Stimulated activated CD8-positive, alpha-beta memory T cell treated with anti-CD3 and anti-CD28 coated beads, Interleukin-4, amount 100 ng/mL, for 1 hour (primary cell): Measurements from ENCODE around the gene GPR55.
"Not testable (repeated sequence)": the region's sequence is repeated elsewhere in the genome, so short reads cannot be mapped to it uniquely, and the experiment has no call there.

Source experiments
- DNase-seq, 2 donors: peaks; one replicate each; pipeline ENCODE4 v3.0.0-alpha.2; 2020; ENCODE audit warnings: low read depth in 2 of 2, low spot score in 1 of 2

The GPR55 gene

DNA sequence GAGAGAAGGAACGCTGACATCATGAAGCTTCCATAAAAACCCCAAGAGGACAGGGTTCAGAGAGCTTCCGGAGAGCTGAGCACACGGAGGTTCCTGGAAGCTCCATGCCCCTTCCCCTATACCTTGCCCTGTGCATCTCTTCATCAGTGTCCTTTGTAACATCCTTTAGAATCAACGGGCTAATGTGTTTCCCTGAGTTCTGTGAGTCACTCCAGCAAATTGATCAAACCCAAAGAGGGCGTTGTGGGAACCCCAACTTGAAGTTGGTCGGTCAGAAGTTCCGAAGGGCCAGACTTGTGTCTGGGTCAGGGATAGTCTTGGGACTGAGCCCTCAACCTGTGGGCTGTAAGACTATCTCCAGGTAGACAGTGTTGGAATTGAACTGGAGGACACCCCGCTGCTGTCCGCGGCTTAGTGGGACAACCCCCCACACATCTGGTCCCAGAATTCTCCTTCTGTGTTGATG lies 25.9 kb upstream of the GPR55 start:
- DNase-seq: no peak

GRCh38 chr2:230949966-230950873 lies 25.2 kb upstream of the GPR55 start:
- no peak for DNase-seq

DNA sequence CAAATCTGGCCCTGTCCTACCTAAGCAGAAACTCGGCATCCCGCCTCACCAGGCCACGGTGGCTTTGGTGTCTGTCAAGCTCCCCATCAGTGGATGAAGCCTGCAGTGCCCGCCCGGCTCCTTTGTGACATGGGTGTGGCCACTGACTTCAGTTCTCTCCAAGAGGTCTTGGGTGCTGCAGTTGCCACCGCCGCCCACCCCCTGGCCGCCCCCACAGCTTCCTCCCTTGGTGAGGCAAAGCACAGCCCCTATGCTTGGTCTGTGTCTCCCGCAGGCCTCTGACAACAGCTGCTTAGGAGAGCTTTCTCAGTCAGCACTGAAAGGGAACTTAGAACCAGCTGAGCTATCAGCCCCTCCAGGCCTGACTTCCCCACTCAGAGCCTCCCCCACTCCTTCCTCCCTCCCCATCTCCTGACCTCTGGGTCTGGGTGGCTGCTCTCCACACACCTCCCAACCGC lies 22.9 kb upstream of the GPR55 start:
- DNase-seq: no peak

DNA sequence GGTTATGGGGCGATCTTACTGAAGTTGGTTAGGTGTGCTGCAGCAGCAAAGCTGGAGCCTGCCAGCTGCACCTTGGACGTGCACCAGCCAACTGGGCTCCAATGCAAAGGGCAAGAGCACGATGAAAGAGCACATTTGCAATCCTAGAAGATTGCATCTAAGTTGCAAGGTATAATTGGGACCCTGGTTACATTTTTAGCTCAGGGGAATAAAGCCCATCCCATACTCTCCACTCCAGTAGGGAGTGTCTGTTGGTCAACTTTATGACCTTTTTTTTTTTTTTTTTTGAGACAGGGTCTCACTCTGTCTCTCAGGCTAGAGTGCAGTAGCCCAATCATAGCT lies 22.2 kb upstream of the GPR55 start:
- no peak for DNase-seq

DNA sequence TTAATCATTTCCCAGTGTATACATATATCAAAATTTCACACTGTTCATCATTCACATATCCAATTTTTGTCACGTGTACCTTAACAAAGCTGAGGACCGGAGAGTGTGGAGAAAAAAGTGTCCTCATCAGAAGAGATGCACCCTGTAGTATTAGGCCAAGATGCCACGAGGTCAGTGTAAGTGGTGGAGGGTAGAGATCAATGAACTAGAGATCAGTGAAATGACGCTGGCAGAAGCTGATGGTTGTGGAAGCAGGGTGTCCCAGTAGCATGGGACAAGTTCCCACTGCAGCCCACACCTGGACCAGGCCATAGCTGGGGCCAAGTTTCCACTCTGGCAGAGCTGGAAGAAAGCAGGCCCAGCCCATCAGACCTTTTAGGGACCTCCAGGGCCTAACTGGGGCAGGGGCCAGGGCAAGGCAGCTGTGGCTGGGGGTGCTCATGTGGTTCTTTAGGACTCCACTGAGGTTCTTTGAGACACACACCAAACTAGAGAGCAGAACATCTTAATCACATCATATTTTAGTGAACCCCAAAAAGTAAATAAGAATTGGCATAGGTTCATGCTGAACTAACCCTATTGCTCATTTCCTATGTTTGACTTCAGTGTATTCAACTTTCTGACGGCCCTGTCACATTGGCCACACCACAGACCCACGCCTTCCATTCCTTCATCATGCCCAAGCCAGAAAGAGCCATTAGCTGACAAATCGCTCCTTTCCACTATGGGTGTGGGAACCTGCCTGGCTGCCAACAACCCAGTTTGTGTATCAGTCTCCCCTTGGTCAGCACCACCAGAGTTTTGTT lies 21.6 kb upstream of the GPR55 start:
- DNase-seq: no peak

GRCh38 chr2:230944757-230945372 lies 19.8 kb upstream of the GPR55 start:
- no peak for DNase-seq

- no peak for DNase-seq
Measured at GRCh38 chr2:230944123-230944653, 19.1 kb upstream of the GPR55 start.

GRCh38 chr2:230942920-230943896 lies 18.2 kb upstream of the GPR55 start:
- DNase-seq: no peak

DNA sequence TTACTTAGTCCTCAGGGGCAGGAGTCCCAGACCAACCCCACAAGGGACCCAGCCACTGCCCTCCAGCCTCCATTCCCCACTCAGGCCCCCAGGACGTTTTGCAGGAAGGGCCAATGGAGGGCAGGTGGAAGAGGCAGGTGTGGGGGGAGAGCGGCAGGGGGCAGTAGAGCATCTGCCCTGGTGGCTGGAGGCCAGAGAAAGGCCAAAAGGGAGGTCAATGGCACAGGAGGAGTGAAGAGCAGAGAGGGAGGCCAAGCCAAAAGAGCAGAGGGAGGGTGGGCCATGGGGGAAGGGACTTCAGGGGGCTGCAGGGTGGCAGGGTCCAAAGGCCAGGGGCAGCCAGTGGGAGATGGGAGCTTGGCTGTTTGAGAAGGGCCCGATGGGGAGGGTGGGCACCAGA lies 17.3 kb upstream of the GPR55 start:
- no peak for DNase-seq

GRCh38 chr2:230941202-230942180 lies 16.4 kb upstream of the GPR55 start:
- no peak for DNase-seq

DNA sequence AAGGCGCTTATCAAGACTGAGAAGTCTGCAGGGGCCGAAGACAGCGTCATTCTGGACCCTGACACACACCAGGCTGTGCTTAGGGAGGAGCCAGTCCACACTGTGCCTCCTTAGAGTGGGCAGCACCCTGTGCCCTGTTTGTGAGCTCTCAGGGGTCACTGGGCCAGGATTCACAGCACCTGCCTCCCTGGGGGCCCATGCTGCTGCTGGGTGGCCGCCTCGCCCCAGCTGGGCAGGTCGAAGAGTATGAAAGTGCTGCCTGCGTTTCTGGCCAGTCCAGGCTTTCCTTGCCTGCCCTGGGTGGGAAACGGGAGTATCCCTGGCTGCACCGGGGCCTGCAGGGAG lies 15.4 kb upstream of the GPR55 start:
- no peak for DNase-seq

GRCh38 chr2:230939691-230940470 lies 14.8 kb upstream of the GPR55 start:
- no peak for DNase-seq

- no peak for DNase-seq
Measured at GRCh38 chr2:230939066-230939591, 14.1 kb upstream of the GPR55 start.

GRCh38 chr2:230938516-230939065 lies 13.5 kb upstream of the GPR55 start:
- no peak for DNase-seq

- DNase-seq: no peak
Measured at GRCh38 chr2:230938098-230938497, 13.1 kb upstream of the GPR55 start.

DNA sequence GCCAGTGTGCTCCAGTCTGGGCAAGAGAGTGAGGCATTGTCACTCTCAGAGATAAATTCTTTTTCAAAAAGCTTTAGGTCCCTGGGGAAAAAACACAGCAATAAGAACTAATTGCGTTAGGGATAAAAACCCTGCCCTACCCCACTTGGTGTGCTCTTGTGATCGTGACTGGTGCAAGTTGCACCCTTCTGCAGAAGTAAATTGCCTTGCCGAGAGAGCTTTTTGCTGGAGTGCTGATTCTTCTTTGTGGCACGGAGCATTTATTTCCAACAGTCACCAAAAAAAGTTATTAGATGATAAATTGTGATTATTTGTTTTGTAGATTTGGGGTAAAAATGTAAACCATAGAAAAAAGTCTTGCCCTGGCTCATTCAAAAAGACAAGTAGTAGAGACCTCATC lies 12.3 kb upstream of the GPR55 start:
- DNase-seq: no peak

GRCh38 chr2:230936243-230936642 lies 11.2 kb upstream of the GPR55 start:
- DNase-seq: not testable (repeated sequence)

GRCh38 chr2:230935130-230935430 lies 10.0 kb upstream of the GPR55 start:
- no peak for DNase-seq
